HEK293T (cell line): ENCODE measurements around the gene PPFIA2.

Experiments
- CTCF ChIA-PET: fragments of 350-600 bp; formaldehyde crosslinking; extraction: SDS; loops from one replicate; lab custom pipeline; 2021; ENCODE audit warnings: antibody characterized with exemption, inconsistent platforms; lab: Yijun Ruan, JAX
- POLR2A ChIA-PET: fragments of 350-600 bp; formaldehyde crosslinking; extraction: SDS; loops from one replicate; lab custom pipeline; 2020; ENCODE audit warnings: antibody characterized with exemption, inconsistent platforms; lab: Yijun Ruan, JAX
- DNase-seq: peaks from one replicate; pipeline ENCODE4 v3.0.0; 2012; ENCODE audit warnings: mixed read lengths; ENCODE audit errors: extremely low spot score
- ARNT ChIP-seq: fragments of 450-650 bp; IDR thresholded peaks from 2 replicates; pipeline ENCODE4 v1.6.1; 2017; ENCODE audit warnings: mild to moderate bottlenecking
- BHLHE40 ChIP-seq: fragments of 450-650 bp; IDR thresholded peaks from 2 replicates; pipeline ENCODE4 v1.6.1; 2016; ENCODE audit warnings: mild to moderate bottlenecking, moderate library complexity, borderline replicate concordance
- CTBP1 ChIP-seq: fragments of 450-650 bp; IDR thresholded peaks from 2 replicates; pipeline ENCODE4 v1.6.1; 2016; ENCODE audit warnings: borderline replicate concordance
- ELF4 ChIP-seq: fragments of 450-650 bp; IDR thresholded peaks from 2 replicates; pipeline ENCODE4 v1.6.1; 2017; ENCODE audit warnings: antibody characterized with exemption
- FOXA1 ChIP-seq: fragments of 450-650 bp; IDR thresholded peaks from 2 replicates; pipeline ENCODE4 v1.6.1; 2016; ENCODE audit warnings: mild to moderate bottlenecking
- FOXK2 ChIP-seq: fragments of 450-650 bp; IDR thresholded peaks from 2 replicates; pipeline ENCODE4 v1.6.1; 2016; ENCODE audit warnings: mild to moderate bottlenecking
- FOXM1 ChIP-seq: fragments of 450-650 bp; IDR thresholded peaks from 2 replicates; pipeline ENCODE4 v1.6.1; 2017; ENCODE audit warnings: mild to moderate bottlenecking, borderline replicate concordance
- HDGF ChIP-seq: fragments of 450-650 bp; IDR thresholded peaks from 2 replicates; pipeline ENCODE4 v1.6.1; 2017; ENCODE audit warnings: antibody characterized with exemption, borderline replicate concordance
- L3MBTL2 ChIP-seq: fragments of 450-650 bp; conservative IDR thresholded peaks from 2 replicates; pipeline ENCODE4 v1.6.1; 2016; ENCODE audit warnings: mild to moderate bottlenecking
- LEF1 ChIP-seq: fragments of 450-650 bp; IDR thresholded peaks from 2 replicates; pipeline ENCODE4 v1.6.1; 2017; ENCODE audit warnings: mild to moderate bottlenecking, borderline replicate concordance
- NFRKB ChIP-seq: fragments of 450-650 bp; IDR thresholded peaks from 2 replicates; pipeline ENCODE4 v1.6.1; 2016; ENCODE audit warnings: mild to moderate bottlenecking, moderate library complexity
- PKNOX1 ChIP-seq: fragments of 450-650 bp; IDR thresholded peaks from 2 replicates; pipeline ENCODE4 v1.6.1; 2016
- SP1 ChIP-seq: fragments of 450-650 bp; IDR thresholded peaks from 2 replicates; pipeline ENCODE4 v1.6.1; 2017
- SUZ12 ChIP-seq: fragments of 450-650 bp; IDR thresholded peaks from 2 replicates; pipeline ENCODE4 v1.6.1; 2016; ENCODE audit warnings: mild to moderate bottlenecking
- TARDBP ChIP-seq: fragments of 450-650 bp; IDR thresholded peaks from 2 replicates; pipeline ENCODE4 v1.6.1; 2016
- ZNF384 ChIP-seq: fragments of 450-650 bp; IDR thresholded peaks from 2 replicates; pipeline ENCODE4 v1.6.1; 2016

The PPFIA2 gene

DNA sequence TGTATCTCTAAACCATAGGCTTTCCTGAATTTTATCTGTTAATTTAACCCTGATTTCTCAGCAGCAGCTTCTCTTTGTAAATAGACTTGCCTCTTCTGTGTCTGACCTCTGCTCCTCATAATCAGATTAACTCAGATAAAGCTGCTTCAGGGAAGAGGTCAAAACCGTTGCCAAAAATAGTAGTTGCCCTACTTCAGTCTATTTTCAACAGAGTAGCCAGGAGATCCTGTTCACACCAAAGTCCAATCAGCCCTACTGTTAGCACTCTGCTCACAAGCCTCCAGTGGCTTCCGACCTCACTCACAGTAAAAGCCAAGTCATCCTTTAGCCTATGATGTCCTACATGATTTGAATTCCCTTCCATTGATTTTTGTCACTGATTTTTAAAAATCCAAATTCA lies 258.4 kb downstream of the PPFIA2 start:
- TF ChIP-seq ELF4 (no peak), TARDBP (no peak), ZNF384 (no peak), L3MBTL2 (no peak), FOXK2 (no peak), FOXM1 (no peak), NFRKB (no peak)
- ChIA-PET POLR2A (no interaction called here), CTCF (no interaction called here)
- no peak for DNase-seq

DNA sequence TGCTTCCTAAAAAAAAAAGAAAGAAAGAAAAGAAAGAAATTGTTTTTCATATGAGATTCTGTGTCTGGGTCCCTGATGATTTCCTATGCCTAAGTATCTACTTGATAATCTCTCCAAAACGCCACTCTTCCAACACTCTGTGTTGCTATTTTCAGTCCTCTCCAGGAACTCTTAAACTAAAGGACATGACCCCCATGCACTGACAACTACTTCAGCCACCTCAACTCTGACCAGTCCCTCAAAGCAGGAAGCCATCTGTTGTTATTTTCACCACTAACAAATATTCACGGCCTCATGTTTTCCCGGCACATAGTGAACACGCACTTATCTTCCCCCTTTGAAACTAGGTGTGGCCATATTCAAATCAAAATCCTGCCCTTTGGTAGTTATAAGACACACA lies 259.3 kb downstream of the PPFIA2 start:
- no peak for DNase-seq
- TF ChIP-seq L3MBTL2 (no peak), LEF1 (no peak), HDGF (no peak)
- ChIA-PET CTCF (no interaction called here), POLR2A (no interaction called here)

DNA sequence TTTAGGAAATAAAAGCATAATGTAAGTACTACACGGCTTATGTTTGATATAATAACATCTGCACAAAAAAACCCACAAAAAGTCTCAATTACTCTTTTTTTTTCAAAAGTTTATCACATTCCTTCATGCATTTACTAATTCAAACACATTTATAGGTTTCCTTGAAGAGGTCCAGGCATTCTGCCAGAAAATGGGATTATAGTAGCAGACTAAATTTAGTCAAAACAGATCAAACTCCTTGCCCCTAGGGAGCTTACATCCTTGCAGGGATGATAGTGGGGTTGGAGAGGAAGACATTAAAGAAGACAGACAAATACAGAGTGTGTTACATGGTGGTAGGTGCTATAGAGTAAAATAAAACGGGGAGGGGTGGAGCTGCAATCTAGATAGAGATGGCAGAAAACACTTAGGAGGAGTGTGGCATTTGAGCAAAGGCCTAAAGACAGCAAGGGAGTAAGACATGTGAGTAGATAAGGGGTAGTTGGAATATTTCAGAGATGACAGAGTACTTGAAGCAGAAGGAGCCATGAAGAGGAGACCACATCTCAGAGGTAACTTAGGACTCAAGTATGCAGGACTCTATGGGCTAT lies 266.9 kb downstream of the PPFIA2 start:
- TF ChIP-seq LEF1 (no peak), SP1 (no peak), ARNT (no peak), FOXM1 (no peak), HDGF (no peak), NFRKB (no peak), CTBP1 (no peak)
- POLR2A ChIA-PET = no interaction called here
- DNase-seq = no peak
- CTCF ChIA-PET = no interaction called here

GRCh38 chr12:81472934-81473333 lies 286.2 kb downstream of the PPFIA2 start:
- TF ChIP-seq HDGF = no peak
- TF ChIP-seq FOXM1 = no peak
- no peak for TF ChIP-seq ARNT
- TF ChIP-seq L3MBTL2 = no peak
- no peak for TF ChIP-seq ZNF384
- TF ChIP-seq LEF1 = no peak
- TF ChIP-seq SP1 = no peak
- TF ChIP-seq SUZ12 = no peak
- no peak for TF ChIP-seq ELF4
- TF ChIP-seq TARDBP = no peak
- no peak for TF ChIP-seq BHLHE40
- TF ChIP-seq NFRKB = no peak
- no peak for TF ChIP-seq FOXA1
- no peak for TF ChIP-seq FOXK2
- no peak for TF ChIP-seq PKNOX1
- no peak for TF ChIP-seq CTBP1
- no peak for DNase-seq
- ChIA-PET POLR2A (no interaction called here), CTCF (interaction anchor here (0.7 kb wide), 1 partner anchor 96 kb away, joined by 4 read pairs; no protein-coding TSS in a partner anchor)

DNA sequence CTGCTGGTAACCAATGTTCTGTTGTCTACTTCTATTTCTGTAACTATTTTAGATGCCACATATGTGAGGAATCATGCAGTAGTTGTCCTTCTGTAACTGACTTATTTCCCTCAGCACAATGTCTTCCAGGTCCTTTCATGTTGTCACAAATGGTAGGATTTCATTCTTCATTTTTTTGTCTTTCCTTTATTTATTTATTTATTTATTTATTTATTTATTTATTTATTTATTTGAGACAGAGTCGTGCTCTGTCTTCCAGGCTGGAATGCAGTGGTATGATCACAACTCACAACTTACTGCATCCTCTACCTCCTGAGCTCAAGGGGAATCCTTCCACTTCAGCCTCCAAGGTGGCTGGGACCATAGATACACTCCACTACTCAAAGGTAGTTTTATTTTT lies 288.2 kb downstream of the PPFIA2 start:
- ChIA-PET POLR2A (no interaction called here), CTCF (no interaction called here)
- no peak for TF ChIP-seq SUZ12
- no peak for TF ChIP-seq HDGF
- no peak for TF ChIP-seq ARNT
- TF ChIP-seq FOXK2 = no peak
- TF ChIP-seq FOXA1 = no peak
- no peak for TF ChIP-seq BHLHE40
- no peak for TF ChIP-seq FOXM1
- TF ChIP-seq L3MBTL2 = no peak
- TF ChIP-seq LEF1 = no peak
- no peak for TF ChIP-seq TARDBP
- no peak for DNase-seq

DNA sequence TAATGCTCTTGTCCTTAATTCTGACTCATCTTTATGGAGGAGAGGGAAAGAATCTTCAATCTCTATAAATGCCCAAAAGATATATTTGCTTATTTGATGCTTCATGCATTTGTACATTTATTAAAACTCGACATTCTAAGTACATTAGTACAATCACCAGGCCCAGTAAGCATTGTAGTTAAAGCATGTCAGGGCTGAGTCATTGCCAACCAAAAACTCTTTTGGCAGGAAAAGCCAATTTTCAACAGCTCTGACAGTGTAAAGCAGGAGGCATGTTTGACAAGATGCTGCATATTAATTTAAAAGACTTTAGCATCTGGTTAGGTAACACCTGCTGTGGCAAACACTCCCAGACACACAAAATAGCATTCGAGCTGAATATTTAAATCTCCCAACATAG lies 290.9 kb downstream of the PPFIA2 start:
- POLR2A ChIA-PET = interaction anchor here (1.0 kb wide), 1 partner anchor 54 kb away, joined by 3 read pairs; no protein-coding TSS in a partner anchor
- TF ChIP-seq L3MBTL2 (no peak), ZNF384 (no peak), FOXK2 (no peak), ELF4 (no peak), FOXM1 (no peak), LEF1 (no peak), PKNOX1 (no peak), CTBP1 (no peak), TARDBP (no peak)
- no peak for DNase-seq
- CTCF ChIA-PET = no interaction called here

DNA sequence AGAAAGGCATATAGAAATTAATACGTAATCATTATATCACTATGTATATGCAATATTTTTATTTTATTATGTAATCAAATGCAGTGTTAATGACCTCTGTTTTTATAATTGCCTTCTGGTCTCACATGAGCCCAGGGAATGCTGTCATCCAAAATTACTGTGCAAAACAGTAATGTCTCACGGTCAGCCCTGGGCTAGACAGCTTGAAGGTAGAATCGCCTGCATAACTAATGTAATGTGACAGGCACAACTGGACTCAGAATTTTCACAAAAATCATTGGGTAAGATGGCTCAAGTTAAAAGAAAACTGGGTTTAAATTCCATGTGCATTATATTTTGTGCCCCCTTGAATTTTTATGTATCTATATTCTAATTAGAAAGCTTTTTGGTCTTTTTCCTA lies 293.3 kb downstream of the PPFIA2 start:
- POLR2A ChIA-PET = no interaction called here
- CTCF ChIA-PET = no interaction called here
- no peak for TF ChIP-seq ELF4
- no peak for TF ChIP-seq FOXA1
- no peak for TF ChIP-seq PKNOX1
- TF ChIP-seq SUZ12 = no peak
- no peak for DNase-seq
